PC-9 (cell line): Measurements from ENCODE around the gene PASK.

Experiments used
- EZH2 ChIP-seq: fragments of 200-600 bp; sonication (generic); IDR thresholded peaks from 2 replicates; pipeline ENCODE4 v1.8.0; 2017; ENCODE audit warnings: antibody characterized with exemption, low read depth
- TF ChIP-seq, protein P1 (sequence below): fragments of 200-600 bp; sonication (generic); conservative IDR thresholded peaks from 2 replicates; pipeline ENCODE4 v1.6.1; 2017; ENCODE audit warnings: mixed run types, antibody characterized with exemption, mild to moderate bottlenecking, moderate library complexity

DNA sequence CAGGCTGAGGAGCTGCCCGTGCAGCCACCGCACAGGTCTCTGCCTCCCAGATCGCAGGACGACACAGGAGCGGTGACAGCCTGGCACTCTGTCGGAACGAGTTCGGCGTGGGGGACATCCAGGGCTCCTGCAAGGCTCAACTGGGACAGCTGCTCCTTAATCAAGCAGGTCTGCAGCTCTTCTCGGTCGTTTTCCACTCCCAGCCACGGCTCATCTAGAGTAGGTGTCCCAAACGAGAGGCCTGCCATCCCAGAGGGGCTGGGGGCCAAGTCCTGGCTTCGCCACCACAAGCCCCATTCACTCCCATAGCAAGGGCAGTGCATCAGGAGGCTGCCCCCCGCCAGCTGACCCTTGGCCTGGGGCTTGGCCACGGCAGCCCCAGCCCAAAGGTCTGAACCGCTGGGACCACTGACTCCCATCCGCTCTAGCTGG is 22.5 kb downstream of the PASK start:
- TF ChIP-seq, protein P1, sequence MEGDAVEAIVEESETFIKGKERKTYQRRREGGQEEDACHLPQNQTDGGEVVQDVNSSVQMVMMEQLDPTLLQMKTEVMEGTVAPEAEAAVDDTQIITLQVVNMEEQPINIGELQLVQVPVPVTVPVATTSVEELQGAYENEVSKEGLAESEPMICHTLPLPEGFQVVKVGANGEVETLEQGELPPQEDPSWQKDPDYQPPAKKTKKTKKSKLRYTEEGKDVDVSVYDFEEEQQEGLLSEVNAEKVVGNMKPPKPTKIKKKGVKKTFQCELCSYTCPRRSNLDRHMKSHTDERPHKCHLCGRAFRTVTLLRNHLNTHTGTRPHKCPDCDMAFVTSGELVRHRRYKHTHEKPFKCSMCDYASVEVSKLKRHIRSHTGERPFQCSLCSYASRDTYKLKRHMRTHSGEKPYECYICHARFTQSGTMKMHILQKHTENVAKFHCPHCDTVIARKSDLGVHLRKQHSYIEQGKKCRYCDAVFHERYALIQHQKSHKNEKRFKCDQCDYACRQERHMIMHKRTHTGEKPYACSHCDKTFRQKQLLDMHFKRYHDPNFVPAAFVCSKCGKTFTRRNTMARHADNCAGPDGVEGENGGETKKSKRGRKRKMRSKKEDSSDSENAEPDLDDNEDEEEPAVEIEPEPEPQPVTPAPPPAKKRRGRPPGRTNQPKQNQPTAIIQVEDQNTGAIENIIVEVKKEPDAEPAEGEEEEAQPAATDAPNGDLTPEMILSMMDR: no peak
- no peak for TF ChIP-seq EZH2
